ENCODE data around the gene COL4A6. TPM values are rescaled to one million over a fixed set of nuclear protein-coding genes. Genes with fewer than 3 reads are reported as not detected.

The COL4A6 gene
- total and polyA plus RNA-seq, 2 of the 8 experiments (the other 6 are each of a cell fraction or from before 2014, with no cell fraction given), result 5.9 to 11.8 TPM

DNA sequence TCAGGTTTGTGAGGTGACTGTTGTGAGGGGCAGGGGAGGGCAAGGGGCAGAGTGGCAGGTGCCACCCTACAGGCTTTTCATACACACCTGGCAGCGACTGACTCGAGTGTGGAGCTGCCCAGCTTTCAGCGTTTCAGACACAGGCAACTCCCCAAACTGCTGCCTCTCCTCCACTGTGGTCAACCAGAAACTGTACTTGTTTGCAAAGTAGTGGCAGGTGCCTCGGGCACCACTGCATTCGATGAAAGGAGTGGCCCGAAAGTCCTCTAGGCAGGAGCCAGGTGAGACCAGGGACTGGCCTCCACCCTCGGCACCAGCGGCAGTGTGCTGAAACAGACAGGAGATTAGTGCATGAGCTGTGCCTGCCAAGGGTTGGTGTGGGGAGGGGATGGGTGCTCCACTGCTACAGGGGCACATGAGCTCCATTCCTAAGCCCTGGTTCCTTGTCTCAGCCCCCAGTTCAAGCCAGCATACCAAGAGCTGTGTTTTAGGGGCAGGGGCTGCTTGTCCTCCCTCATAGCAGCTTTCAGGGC is 281.2 kb downstream of the COL4A6 start:
- no peak overlapping the region for H2BK15ac ChIP-seq (ENCODE audit: low read length)
- no peaks in the 10 kb centered on the region for H3K4me1 ChIP-seq (replicated peaks in 1 of 4; ENCODE audit: control insufficient read depth in 3 of 4, insufficient read depth in 4 of 4, low read length in 3 of 4)
- H3K18ac ChIP-seq (ENCODE audit: extremely low read depth, low read length), result no peak overlapping the region
- POLR2A ChIA-PET (ENCODE audit: partially characterized antibody), result interaction anchor here (0.9 kb wide), 1 partner anchor 17 kb away, joined by 3 read pairs; no protein-coding TSS in a partner anchor
- no peak overlapping the region for H3K27ac ChIP-seq (ENCODE audit: low read depth, low read length)
- no peaks in the 10 kb centered on the region for H3K23me2 ChIP-seq (ENCODE audit: low read depth, low read length)
- no peak overlapping the region for H2AFZ ChIP-seq (ENCODE audit: low read length)
- no peak overlapping the region for H3K4ac ChIP-seq (replicated peaks; ENCODE audit: insufficient read length, low read depth, low read length)
- no peaks in the 10 kb centered on the region for H3K9me3 ChIP-seq (ENCODE audit: insufficient read depth in 2 of 2, low read depth in 1 of 2, low read length in 1 of 2)
- no peak overlapping the region for H3K9ac ChIP-seq (replicated peaks in 1 of 4; ENCODE audit: extremely low read depth in 1 of 4, low read depth in 3 of 4, low read length in 3 of 4)
- H3K79me1 ChIP-seq (ENCODE audit: low read depth, low read length), result no peaks in the 10 kb centered on the region
- H4K91ac ChIP-seq (replicated peaks; ENCODE audit: insufficient read length, low read length), result no peak overlapping the region
- no peaks in the 10 kb centered on the region for H3K79me2 ChIP-seq (ENCODE audit: control insufficient read depth in 1 of 2, insufficient read depth in 2 of 2, low read length in 2 of 2)
- H3K23ac ChIP-seq (ENCODE audit: insufficient read length), result no peak overlapping the region
- WGBS, 2 experiments (ENCODE audit: extremely low coverage in 1 of 2, insufficient coverage in 1 of 2, insufficient read length in 1 of 2, insufficient replicate concordance in 2 of 2, low coverage in 1 of 2, low lambda C conversion rate in 2 of 2, missing lambda C conversion rate in 1 of 2), result 73% methylated on average over 6 of the region's 8 CpGs; no CpG with 5 or more reads in 1 of the 2 experiments
- H2BK20ac ChIP-seq (ENCODE audit: low read length), result no peak overlapping the region
- no peak overlapping the region for H3K4me3 ChIP-seq (ENCODE audit: extremely low read depth in 1 of 4, insufficient read depth in 2 of 4, low read depth in 3 of 4, low read length in 4 of 4)
- no peak overlapping the region for H2BK12ac ChIP-seq (ENCODE audit: low read depth, low read length)
- no peak overlapping the region for H3K56ac ChIP-seq (replicated peaks; ENCODE audit: insufficient read length, low read depth, low read length)
- DNase-seq (ENCODE audit: low read depth in 1 of 2, low spot score in 2 of 2) (no peak), FAIRE-seq (no peak)
- H3K14ac ChIP-seq (ENCODE audit: insufficient read length), result no peak overlapping the region
- no peaks in the 10 kb centered on the region for H3K36me3 ChIP-seq (ENCODE audit: control insufficient read depth in 2 of 4, insufficient read depth in 4 of 4, low read length in 3 of 4)
- H3K4me2 ChIP-seq (ENCODE audit: insufficient read depth in 1 of 2, low read depth in 2 of 2, low read length in 2 of 2), result no peak overlapping the region
- H3K27me3 ChIP-seq (replicated peaks in 1 of 4; ENCODE audit: control insufficient read depth in 3 of 4, extremely low read depth in 1 of 4, insufficient read depth in 3 of 4, low read length in 3 of 4), result no peaks in the 10 kb centered on the region
- CTCF ChIA-PET (ENCODE audit: partially characterized antibody), result interaction anchor here (1.4 kb wide), 1 partner anchor 18 kb away, joined by 6 read pairs; no protein-coding TSS in a partner anchor
- H2AK5ac ChIP-seq (ENCODE audit: low read depth, low read length), result no peak overlapping the region
- H4K5ac ChIP-seq (ENCODE audit: insufficient read length, low read depth, low read length), result no peak overlapping the region
- H2BK5ac ChIP-seq (ENCODE audit: low read depth, low read length), result no peak overlapping the region
- H4K8ac ChIP-seq (ENCODE audit: extremely low read depth, insufficient read depth, low read length), result no peak overlapping the region
- H2BK120ac ChIP-seq (replicated peaks; ENCODE audit: low read depth, low read length), result no peak overlapping the region
- no peaks in the 10 kb centered on the region for H4K20me1 ChIP-seq (replicated peaks in 1 of 2; ENCODE audit: control insufficient read depth in 1 of 2, insufficient read depth in 2 of 2, low read length in 2 of 2)
- TF ChIP-seq, protein P1, sequence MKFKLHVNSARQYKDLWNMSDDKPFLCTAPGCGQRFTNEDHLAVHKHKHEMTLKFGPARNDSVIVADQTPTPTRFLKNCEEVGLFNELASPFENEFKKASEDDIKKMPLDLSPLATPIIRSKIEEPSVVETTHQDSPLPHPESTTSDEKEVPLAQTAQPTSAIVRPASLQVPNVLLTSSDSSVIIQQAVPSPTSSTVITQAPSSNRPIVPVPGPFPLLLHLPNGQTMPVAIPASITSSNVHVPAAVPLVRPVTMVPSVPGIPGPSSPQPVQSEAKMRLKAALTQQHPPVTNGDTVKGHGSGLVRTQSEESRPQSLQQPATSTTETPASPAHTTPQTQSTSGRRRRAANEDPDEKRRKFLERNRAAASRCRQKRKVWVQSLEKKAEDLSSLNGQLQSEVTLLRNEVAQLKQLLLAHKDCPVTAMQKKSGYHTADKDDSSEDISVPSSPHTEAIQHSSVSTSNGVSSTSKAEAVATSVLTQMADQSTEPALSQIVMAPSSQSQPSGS (IDR thresholded peaks at IDR 0.05; ENCODE audit: low read length), result no peak
- TF ChIP-seq RNF2 (IDR thresholded peaks at IDR 0.05; ENCODE audit: borderline replicate concordance, low read depth, low read length, missing control alignments, poor library complexity, severe bottlenecking), result no peak
- no peak for TF ChIP-seq RXRA (IDR thresholded peaks at IDR 0.05; ENCODE audit: insufficient read depth, low read depth, low read length)
- no peak for TF ChIP-seq NRF1 (IDR thresholded peaks at IDR 0.05; ENCODE audit: low read depth, low read length)
- no peak for TF ChIP-seq ASH2L (IDR thresholded peaks at IDR 0.05; ENCODE audit: low read length)
- no peak for TF ChIP-seq TBP (IDR thresholded peaks at IDR 0.05; ENCODE audit: low read depth, low read length)
- no peak for TF ChIP-seq SP2 (IDR thresholded peaks at IDR 0.05; ENCODE audit: low read length)
- no peak for TF ChIP-seq EP300 (IDR thresholded peaks at IDR 0.05; ENCODE audit: borderline replicate concordance in 1 of 2, low read depth in 2 of 2, low read length in 2 of 2)
- TF ChIP-seq SAP30 (IDR thresholded peaks at IDR 0.05; ENCODE audit: insufficient read depth, insufficient replicate concordance, low read length), result no peak
- TF ChIP-seq NANOG (IDR thresholded peaks at IDR 0.05; ENCODE audit: insufficient read depth, low read depth, low read length, poor library complexity, severe bottlenecking), result no peak
- TF ChIP-seq CEBPB (IDR thresholded peaks at IDR 0.05; ENCODE audit: low read depth, low read length), result no peak

Data from H1 (cell line).